Measurements from ENCODE around the gene MUC12.

- TF ChIP-seq CTCF (IDR thresholded peaks at IDR 0.05) = no peak
- no peak for TF ChIP-seq POLR2A (IDR thresholded peaks at IDR 0.05)
Observed at GRCh38 chr7:101058355-101058754, 89.0 kb downstream of the MUC12 start.
